GM19035 (cell line): ENCODE data around the gene CHRDL1.
"Not testable (repeated sequence)": the region's sequence is repeated elsewhere in the genome, so short reads cannot be mapped to it uniquely, and the experiment has no call there.

ENCODE experiments used
- ATAC-seq: cut with Tn5 transposase; IDR thresholded peaks from one replicate; pipeline ENCODE4 v1.9.1; 2021; ENCODE audit not compliant: unreplicated experiment

Gene CHRDL1

DNA sequence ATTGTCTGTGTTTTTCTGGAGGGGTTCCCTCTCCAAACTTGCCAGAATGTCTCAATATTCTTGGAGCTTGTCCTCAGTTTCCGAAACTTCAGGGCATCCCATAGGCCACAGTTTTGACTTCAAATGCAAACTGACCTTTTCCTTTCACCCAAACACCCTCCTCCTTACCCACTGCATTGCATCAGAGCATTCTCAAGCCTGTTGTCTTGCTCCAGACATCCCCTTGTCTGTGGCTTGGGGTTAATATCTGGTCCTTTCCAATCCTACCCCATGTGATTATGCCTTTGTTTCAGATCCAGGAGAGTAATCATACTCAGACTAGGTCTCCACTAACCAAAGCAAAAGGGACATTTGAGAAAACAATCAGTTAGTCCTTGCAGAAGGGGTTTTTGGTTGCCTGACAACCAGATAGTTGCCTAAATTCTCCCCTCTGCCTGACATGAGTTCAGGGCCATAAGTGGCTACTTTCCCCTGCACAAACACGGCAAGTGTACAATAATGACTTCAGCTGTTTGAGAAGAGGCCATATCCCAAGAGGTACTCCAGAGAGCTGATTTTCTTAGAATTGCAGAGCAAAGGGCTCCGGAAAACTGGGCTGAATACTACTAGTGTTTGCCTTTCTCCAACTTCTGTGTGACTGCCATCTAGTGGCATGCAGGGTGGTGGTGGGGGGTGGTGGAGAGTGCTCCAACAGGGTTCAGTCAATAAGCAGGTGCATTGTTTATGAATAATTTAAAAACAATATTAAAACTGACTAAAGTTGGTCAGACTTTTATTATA lies 130.2 kb downstream of the CHRDL1 start:
- no peak for ATAC-seq

GRCh38 chrX:110657073-110657472 lies 138.5 kb downstream of the CHRDL1 start:
- ATAC-seq, result no peak

- ATAC-seq, result not testable (repeated sequence)
These were observed 141.3 kb downstream of the CHRDL1 start for GRCh38 chrX:110654280-110654679.

- ATAC-seq, result no peak
These were observed 149.2 kb downstream of the CHRDL1 start for GRCh38 chrX:110646386-110646785.
